T-helper 9 cell (primary cell): Measurements from ENCODE around the gene RHBDD1.

ENCODE experiments used
- DNase-seq: peaks from one replicate; pipeline ENCODE4 v3.0.0-alpha.2; 2020

The RHBDD1 gene

DNA sequence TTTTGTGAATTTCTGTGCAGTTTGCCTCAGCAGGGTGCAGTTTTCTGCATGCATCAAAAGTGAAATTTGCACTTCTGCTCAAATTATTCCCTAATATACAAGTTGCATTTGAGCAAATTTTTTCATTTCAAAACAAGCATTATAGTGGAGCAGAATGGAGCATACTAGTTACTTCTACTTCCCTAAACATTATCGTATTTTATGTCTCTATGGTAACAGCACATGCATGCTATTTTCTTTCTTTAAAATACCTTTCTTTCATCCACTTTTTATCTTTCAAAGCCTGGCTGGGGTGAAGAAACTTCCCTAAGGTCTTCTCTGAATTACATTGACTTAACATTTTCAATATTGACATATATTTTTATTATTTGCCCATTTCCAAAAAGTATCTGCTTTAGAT lies 11.2 kb downstream of the RHBDD1 start:
- DNase-seq, result no peak

- DNase-seq, result no peak
These were observed 11.7 kb downstream of the RHBDD1 start for GRCh38 chr2:226847511-226847910.

DNA sequence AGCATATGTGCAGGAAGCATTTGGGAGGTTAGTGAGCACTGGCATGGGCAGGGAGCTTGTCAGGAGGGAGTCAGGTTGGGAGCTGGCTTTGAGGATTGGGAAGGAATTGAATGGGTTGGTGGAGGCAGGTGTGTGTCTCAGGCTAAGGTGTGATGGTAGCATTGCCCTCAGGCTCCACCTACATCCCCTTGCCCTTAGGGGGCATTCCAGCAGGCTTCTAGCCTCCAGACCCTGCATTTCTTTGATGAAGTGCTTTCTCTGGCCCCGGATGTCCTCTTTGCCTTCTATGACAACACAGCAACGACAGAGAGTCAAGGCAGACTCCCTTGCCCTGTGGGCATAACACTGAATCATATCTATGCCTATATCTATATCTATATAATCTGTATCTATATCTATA lies 13.5 kb downstream of the RHBDD1 start:
- no peak for DNase-seq

DNA sequence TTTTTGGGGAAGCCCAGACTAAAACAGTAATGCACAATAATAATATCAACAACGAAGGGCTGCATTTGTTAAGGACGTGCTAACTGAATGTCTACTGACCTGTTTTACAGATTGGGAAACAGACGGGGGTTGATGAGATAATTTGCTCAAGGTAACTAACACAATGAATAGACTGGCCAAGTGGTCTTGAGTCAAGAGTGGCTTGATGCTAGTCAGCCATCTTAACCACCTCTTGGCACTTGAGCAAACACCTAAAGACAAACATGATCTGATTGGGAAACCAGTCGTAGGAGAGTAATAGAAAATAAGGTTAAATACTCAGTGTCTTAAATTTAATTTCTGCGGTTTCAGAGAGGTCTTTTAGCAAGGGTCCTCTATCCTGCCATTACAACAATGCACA lies 14.2 kb downstream of the RHBDD1 start:
- no peak for DNase-seq

DNA sequence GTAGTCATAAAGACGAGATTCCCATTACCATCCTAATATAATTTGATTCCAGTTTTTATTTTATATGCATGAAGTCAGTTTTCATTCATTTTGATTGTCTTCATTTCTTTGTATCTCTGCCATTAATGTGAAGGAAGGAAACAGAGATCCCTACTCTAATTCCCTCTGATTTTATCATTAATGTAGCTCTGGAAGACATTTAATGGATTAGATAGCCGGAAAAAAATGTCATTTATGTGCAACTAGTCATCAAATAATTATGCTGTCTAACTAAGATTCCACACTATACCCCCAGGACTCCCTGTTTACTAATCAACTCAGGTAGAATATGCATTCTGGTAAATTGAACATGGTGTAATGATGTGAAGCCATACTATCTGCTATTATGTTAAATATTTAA lies 19.9 kb downstream of the RHBDD1 start:
- no peak for DNase-seq

DNA sequence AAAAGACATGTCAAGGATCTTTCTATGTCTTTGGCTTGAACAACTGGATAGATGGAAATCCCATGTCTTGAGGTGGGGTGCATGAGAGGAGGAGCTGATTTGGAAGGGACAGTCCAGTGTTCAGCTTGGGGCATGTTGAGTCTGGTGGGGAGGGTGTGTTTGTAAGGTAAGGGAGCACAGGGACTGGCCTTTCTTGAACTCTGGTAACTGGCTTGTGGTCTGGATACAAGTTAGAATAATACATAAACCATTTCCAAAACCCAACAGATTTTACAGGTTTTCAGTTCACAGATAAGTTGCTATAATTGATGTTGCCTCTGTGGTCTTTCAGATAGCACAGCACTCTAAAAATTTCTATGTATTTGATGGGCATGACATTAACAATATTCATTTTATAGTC lies 24.2 kb downstream of the RHBDD1 start:
- DNase-seq, result no peak

DNA sequence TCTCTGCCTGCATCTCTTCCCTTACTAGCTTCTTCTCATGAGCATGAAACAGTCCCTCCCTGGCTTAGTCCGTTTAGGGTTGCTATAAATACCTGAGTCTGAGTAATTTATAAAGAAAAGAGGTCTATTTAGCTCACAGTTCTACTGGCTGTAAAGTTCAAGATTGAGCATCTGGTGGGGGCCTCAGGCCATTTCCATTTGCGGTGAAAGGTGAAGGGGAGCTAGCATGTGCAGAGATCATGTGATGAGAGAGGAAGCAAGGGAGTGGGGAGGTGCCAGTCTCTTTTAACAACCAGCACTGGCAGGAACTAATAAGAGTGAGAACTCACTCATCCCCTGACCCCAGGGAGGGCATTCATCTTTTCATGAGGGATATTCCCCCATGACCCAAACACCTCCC lies 26.8 kb downstream of the RHBDD1 start:
- no peak for DNase-seq

DNA sequence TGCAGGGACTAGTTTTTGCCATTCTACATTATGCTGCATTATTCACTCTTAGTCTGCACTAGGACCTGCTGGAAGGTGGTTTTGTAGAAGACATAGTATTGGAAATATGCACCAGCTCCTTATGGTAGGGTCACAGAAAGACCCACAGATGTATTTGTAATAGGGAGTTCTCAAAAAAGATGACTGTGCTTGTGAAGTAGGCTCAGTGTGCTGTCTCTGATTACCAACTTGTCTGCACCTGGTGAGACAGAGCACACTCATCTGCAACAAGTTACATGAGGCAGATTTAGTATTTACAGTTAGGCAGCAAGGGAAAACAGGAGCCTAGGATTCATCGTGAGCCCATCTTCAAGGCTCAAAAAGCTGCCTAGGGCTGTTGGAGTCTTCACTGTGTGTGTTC lies 29.4 kb downstream of the RHBDD1 start:
- DNase-seq, result no peak

DNA sequence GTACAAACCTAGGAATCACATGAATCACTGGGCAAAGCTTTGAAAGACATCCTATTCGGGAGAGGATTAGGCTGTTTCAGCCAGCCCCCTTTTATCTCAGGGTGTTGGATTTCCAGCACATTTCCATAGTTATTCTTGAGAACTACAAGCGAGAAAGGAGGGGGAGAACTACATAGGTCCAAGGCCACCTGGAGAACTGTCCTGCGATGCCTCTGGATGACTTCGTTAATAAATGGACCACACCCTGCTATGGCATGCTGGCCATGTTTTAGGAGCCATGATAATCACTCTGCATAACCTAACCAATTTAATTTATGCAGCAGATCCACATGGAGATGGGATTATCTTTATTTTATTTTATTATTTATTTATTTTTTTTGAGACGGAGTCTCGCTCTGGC lies 29.9 kb downstream of the RHBDD1 start:
- DNase-seq, result no peak

DNA sequence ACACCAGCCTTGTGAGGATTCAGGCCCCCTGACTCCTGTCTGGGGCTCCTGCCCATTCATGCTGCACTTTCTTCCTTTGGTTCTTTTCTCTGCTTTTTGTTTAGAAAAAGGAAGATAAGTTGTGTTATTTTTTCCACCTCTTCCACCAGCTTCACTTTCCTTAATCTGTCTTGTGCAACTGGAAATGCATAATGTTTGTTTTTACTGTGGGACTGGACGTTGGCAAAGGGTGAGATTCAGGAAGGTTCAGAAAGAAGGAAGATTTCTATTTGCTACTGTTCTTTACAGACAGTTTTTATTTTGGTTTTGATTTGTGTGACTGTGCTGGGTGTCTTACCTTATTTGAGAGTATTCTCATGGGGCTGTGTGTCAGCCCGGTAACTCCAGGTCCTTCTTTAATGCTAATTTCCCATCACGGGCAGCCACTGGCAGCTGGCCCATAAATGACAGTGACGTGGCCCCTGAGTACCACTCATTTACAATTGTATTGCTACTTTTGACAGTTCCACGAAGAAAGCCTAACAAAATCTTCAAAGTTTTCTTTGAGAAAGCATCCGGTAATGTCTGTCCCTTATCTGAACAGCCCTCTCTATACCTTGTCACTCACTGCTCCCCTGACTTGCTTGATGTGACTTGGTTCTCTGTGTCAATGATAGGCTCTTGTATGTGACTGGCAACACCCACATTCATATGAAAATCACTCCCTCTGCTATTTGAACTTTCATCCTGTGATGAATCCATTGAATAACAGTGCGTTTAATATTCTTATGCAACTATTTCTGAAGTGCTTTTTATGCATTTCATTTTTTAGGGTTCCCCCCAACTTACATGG lies 32.7 kb downstream of the RHBDD1 start:
- DNase-seq, result no peak

GRCh38 chr2:226869371-226869770 lies 33.5 kb downstream of the RHBDD1 start:
- DNase-seq, result no peak

GRCh38 chr2:226873051-226873620 lies 37.3 kb downstream of the RHBDD1 start:
- DNase-seq, result no peak

- DNase-seq, result no peak
These were observed 38.0 kb downstream of the RHBDD1 start for GRCh38 chr2:226873826-226874225.

DNA sequence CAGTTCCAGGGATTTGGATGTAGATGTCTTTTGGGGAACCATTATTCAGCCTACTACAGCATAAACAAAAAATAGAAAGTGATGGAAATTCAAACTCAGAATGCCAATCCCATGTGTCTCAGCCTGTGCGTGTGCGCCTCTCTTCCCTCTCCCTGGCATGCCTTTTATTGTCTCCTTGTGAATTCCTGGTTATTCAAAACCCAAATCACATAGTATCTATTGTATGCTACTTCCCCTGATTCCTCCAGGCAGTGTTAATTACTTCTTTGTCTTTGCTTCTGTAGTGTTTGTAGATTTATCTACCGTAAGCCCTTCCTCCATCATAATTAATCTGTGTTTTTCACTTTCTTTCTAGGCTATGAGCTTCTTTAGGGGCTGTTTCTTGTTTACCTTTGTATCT lies 38.9 kb downstream of the RHBDD1 start:
- DNase-seq, result no peak

DNA sequence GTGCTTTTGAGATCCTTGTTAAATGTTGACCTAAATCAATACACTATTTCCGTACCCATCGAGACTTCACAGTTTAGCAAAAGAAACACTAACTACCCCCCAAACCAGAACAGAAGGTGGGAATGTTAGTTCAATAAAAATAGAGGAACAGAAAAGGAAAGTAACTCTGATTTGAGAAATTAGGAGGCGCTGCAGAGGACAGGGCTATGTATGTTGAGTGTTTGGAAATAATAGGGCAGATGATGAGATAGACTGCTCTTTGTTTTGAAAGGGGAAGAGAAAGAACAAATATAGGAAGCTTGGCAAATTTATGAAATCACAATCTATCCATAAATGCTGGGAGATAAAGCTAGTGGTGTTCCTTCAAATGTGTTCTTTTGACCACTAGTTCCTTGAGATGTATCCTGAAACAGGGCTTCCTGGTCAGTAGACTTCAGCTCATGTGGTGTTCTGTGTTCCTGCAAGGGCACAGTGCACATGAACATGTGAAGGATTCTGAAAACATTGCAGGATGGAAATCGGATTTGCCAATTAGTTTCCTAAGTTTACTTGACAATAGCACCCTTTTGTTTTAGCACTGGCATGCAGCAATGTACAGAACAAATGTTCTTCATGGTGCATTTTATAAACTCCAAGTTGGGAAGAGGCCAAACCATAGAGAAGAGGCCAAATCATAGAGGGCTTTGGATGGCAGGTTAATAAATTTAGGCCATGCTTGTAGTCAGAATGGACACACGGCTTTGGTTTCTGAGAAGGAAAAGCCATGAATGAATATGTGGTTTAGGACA lies 39.8 kb downstream of the RHBDD1 start:
- no peak for DNase-seq

DNA sequence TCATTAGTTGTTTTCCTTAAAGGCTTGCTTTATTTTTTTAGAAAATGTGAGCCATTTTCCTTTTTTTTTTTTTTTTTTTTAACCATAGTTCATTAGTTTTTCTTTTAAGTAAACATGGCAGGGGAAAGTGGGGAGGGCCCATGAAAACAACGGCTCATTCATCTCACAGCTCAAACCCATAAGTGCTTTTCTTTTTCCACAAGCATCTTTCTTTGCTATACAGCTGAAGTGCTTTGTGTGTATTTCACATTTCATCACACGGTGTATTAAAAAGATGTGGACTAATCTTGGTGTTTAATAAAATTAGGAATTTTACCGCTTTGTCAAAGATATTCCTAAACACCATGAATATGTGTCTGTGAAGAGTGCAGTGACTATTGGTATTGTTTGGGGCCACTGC lies 41.6 kb downstream of the RHBDD1 start:
- no peak for DNase-seq

DNA sequence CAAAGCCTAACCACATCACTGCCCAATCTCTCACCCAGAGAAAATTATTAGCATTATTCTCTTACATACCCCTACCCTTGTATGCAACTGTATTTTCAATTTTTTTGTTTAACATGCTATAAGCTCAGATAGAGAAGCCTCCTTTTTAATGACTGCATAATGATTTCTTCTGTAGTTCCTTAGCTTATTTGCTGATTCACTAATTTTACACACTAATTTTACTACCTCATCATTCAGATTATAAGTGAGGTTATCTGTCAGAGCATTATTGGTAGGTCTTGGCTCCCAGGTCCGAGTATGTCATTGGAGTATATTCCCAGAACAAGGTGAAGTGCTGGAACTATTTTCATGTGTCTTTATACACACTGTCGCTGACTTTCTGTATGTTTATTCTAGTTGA lies 45.4 kb downstream of the RHBDD1 start:
- no peak for DNase-seq

- no peak for DNase-seq
These were observed 46.8 kb downstream of the RHBDD1 start for GRCh38 chr2:226882606-226883005.

DNA sequence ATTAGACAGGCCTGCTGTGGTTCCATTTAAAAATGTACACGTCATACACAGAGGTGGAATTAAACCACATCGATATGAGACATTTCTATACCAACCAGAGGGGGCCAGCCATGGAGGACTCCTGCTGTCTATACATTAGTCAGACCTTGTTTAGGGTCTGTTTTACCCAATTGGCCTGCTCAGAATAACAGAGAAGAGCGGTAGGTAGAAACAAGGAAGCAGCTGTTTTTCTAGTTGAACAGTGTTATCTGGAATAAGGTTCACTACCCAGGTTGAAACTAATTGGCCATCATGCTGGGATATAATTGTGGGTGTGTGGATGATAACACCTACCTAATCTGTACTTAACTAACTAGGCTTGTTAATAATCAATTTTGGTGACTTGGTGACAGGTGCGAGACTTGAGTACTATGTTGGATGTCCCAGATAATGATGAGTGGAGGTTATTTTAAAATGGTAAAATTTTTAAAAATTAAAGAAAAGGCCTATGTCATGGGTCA lies 47.5 kb downstream of the RHBDD1 start:
- no peak for DNase-seq

- DNase-seq, result no peak
These were observed 48.3 kb downstream of the RHBDD1 start for GRCh38 chr2:226884166-226884565.

- DNase-seq, result no peak
These were observed 50.0 kb downstream of the RHBDD1 start for GRCh38 chr2:226885769-226886435.

GRCh38 chr2:226887940-226888339 lies 52.1 kb downstream of the RHBDD1 start:
- DNase-seq, result no peak

- DNase-seq, result no peak
These were observed 52.6 kb downstream of the RHBDD1 start for GRCh38 chr2:226888378-226888965.
